H9 (cell line): ENCODE measurements around the gene CCL20. TPM values are rescaled to one million over a fixed set of nuclear protein-coding genes. Genes with fewer than 3 reads are reported as not detected.
"Not testable (repeated sequence)": the region's sequence is repeated elsewhere in the genome, so short reads cannot be mapped to it uniquely, and the experiment has no call there.

ENCODE experiments used
- DNase-seq: peaks from one replicate; pipeline ENCODE4 v3.0.0-alpha.2; 2017
- H2AFZ ChIP-seq: one replicate; pipeline ENCODE4 v1.6.1; 2013; ENCODE audit warnings: mild to moderate bottlenecking, low read length, control low read depth, moderate library complexity
- H2AK5ac ChIP-seq: 2 replicates; pipeline ENCODE4 v1.6.1; 2013; ENCODE audit warnings: low read length, control low read depth, mixed read lengths; ENCODE audit not compliant: insufficient read length
- H2BK120ac ChIP-seq: one replicate; pipeline ENCODE4 v1.6.1; 2013; ENCODE audit warnings: low read depth, mild to moderate bottlenecking, low read length, control low read depth, inconsistent platforms; ENCODE audit not compliant: poor library complexity, severe bottlenecking
- H2BK12ac ChIP-seq: 2 replicates; pipeline ENCODE4 v1.6.1; 2013; ENCODE audit warnings: low read length, control low read depth, mixed read lengths, low read depth; ENCODE audit not compliant: insufficient read length
- H2BK15ac ChIP-seq: 2 replicates; pipeline ENCODE4 v1.6.1; 2013; ENCODE audit warnings: low read depth, low read length, control low read depth
- H2BK20ac ChIP-seq: one replicate; pipeline ENCODE4 v1.6.1; 2013; ENCODE audit warnings: low read depth, mild to moderate bottlenecking, low read length, control low read depth, inconsistent platforms; ENCODE audit not compliant: poor library complexity, severe bottlenecking
- H2BK5ac ChIP-seq: 2 replicates; pipeline ENCODE4 v1.6.1; 2013; ENCODE audit warnings: low read length, control low read depth, mixed read lengths; ENCODE audit not compliant: insufficient read length
- H3K14ac ChIP-seq: 2 replicates; pipeline ENCODE4 v1.6.1; 2013; ENCODE audit warnings: low read length, control low read depth; ENCODE audit not compliant: insufficient read depth
- H3K18ac ChIP-seq: 2 replicates; pipeline ENCODE4 v1.6.1; 2013; ENCODE audit warnings: low read depth, mild to moderate bottlenecking, mixed read lengths, low read length, control low read depth; ENCODE audit not compliant: insufficient read length
- H3K23ac ChIP-seq: 2 replicates; pipeline ENCODE4 v1.6.1; 2013; ENCODE audit warnings: low read length, control low read depth, mixed read lengths, low read depth; ENCODE audit not compliant: insufficient read length
- H3K23me2 ChIP-seq: 2 replicates; pipeline ENCODE4 v1.6.1; 2013; ENCODE audit warnings: low read depth, mild to moderate bottlenecking, mixed read lengths, low read length, control low read depth; ENCODE audit not compliant: insufficient read length, poor library complexity, severe bottlenecking
- H3K27ac ChIP-seq: 2 replicates; pipeline ENCODE4 v1.5.1; 2013; ENCODE audit warnings: low read length, control low read depth, mixed read lengths, low read depth; ENCODE audit not compliant: insufficient read length
- H3K27me3 ChIP-seq: 2 replicates; pipeline ENCODE4 v1.6.1; 2013; ENCODE audit warnings: low read length, control low read depth, inconsistent platforms; ENCODE audit not compliant: insufficient read depth
- H3K4ac ChIP-seq: 2 replicates; pipeline ENCODE4 v1.6.1; 2013; ENCODE audit warnings: low read depth, mild to moderate bottlenecking, control low read depth, inconsistent platforms, low read length, moderate library complexity
- H3K4me1 ChIP-seq: 2 replicates; pipeline ENCODE4 v1.6.1; 2013; ENCODE audit warnings: low read length, control low read depth, inconsistent platforms; ENCODE audit not compliant: insufficient read depth
- H3K4me2 ChIP-seq: 2 replicates; pipeline ENCODE4 v1.6.1; 2013; ENCODE audit warnings: low read length, control low read depth, mixed read lengths; ENCODE audit not compliant: insufficient read length, insufficient read depth
- H3K56ac ChIP-seq: 2 replicates; pipeline ENCODE4 v1.6.1; 2013; ENCODE audit warnings: low read depth, mild to moderate bottlenecking, mixed read lengths, low read length, control low read depth; ENCODE audit not compliant: insufficient read length
- H3K79me1 ChIP-seq: 2 replicates; pipeline ENCODE4 v1.6.1; 2013; ENCODE audit warnings: low read depth, mild to moderate bottlenecking, moderate library complexity, low read length, control low read depth, inconsistent platforms; ENCODE audit not compliant: insufficient read depth, poor library complexity, severe bottlenecking
- H3K79me2 ChIP-seq: 2 replicates; pipeline ENCODE4 v1.6.1; 2013; ENCODE audit warnings: low read length, control low read depth, inconsistent platforms; ENCODE audit not compliant: insufficient read depth
- H3K9ac ChIP-seq: 2 replicates; pipeline ENCODE4 v1.6.1; 2013; ENCODE audit warnings: low read length, control low read depth, mixed read lengths; ENCODE audit not compliant: insufficient read length; ENCODE audit errors: extremely low read depth
- H3K9me3 ChIP-seq: one replicate; pipeline ENCODE4 v1.6.1; 2013; ENCODE audit warnings: low read depth, low read length, inconsistent platforms; ENCODE audit not compliant: control insufficient read depth
- H3T11ph ChIP-seq: one replicate; pipeline ENCODE4 v1.6.1; 2013; ENCODE audit warnings: mild to moderate bottlenecking, low read length, control low read depth, inconsistent platforms
- H4K20me1 ChIP-seq: one replicate; pipeline ENCODE4 v1.6.1; 2013; ENCODE audit not compliant: control insufficient read depth, insufficient read length, insufficient read depth
- H4K5ac ChIP-seq: 2 replicates; pipeline ENCODE4 v1.6.1; 2013; ENCODE audit warnings: low read depth, mild to moderate bottlenecking, mixed read lengths, low read length, control low read depth; ENCODE audit not compliant: insufficient read length
- H4K8ac ChIP-seq: replicated peaks from 2 replicates; pipeline ENCODE4 v1.6.1; 2013; ENCODE audit warnings: low read length, control low read depth, mixed read lengths, low read depth; ENCODE audit not compliant: insufficient read length
- H4K91ac ChIP-seq: 2 replicates; pipeline ENCODE4 v1.6.1; 2013; ENCODE audit warnings: low read depth, mild to moderate bottlenecking, moderate library complexity, mixed read lengths, low read length, control low read depth; ENCODE audit not compliant: insufficient read length
- H3K27ac Mint-ChIP-seq, 3 experiments: 2 replicates in 2 of 3; 3 replicates in 1 of 3; pipeline ENCODE4 v1.8.0; 2020 to 2021; ENCODE audit warnings: mixed read lengths in 3 of 3, mild to moderate bottlenecking in 1 of 3, moderate library complexity in 1 of 3
- H3K27me3 Mint-ChIP-seq: 2 replicates; pipeline ENCODE4 v1.8.0; 2021; ENCODE audit warnings: low read depth, mild to moderate bottlenecking, moderate library complexity, mixed read lengths
- H3K36me3 Mint-ChIP-seq, 3 experiments: 2 replicates in 2 of 3; 3 replicates in 1 of 3; pipeline ENCODE4 v1.8.0; 2020 to 2021; ENCODE audit warnings: low read depth in 3 of 3, mixed read lengths in 3 of 3; ENCODE audit not compliant: insufficient read depth in 1 of 3
- H3K4me1 Mint-ChIP-seq, 2 experiments: 2 replicates each; pipeline ENCODE4 v1.8.0; 2020; ENCODE audit warnings: mixed read lengths in 2 of 2
- H3K4me3 Mint-ChIP-seq, 2 experiments: 2 replicates in 1 of 2; 3 replicates in 1 of 2; pipeline ENCODE4 v1.8.0; 2020 to 2021; ENCODE audit warnings: mild to moderate bottlenecking in 2 of 2, mixed read lengths in 2 of 2, moderate library complexity in 1 of 2
- H3K9me3 Mint-ChIP-seq, 2 experiments: 2 replicates in 1 of 2; 3 replicates in 1 of 2; pipeline ENCODE4 v1.8.0; 2020; ENCODE audit warnings: mild to moderate bottlenecking in 2 of 2, mixed read lengths in 2 of 2, moderate library complexity in 1 of 2
- WGBS: extraction: QIAGEN DNeasy Blood & Tissue Kit; methylation state at CpG from one replicate; pipeline ENCODE4 v1.1.7; 2013; ENCODE audit warnings: missing lambda C conversion rate, low lambda C conversion rate, mixed read lengths; ENCODE audit not compliant: insufficient read length; ENCODE audit errors: extremely low coverage; 5-methylcytosine and 5-hydroxymethylcytosine counted together
- total RNA-seq: library from RNA; stranded (reverse); gene quantifications from 2 replicates; pipeline ENCODE4 v1.2.1, GENCODE V29; 2021
- TF ChIP-seq, protein P1 (sequence below): fragments of 200-600 bp; sonication (generic); conservative IDR thresholded peaks from 3 replicates; pipeline ENCODE4 v1.8.0; 2021; ENCODE audit warnings: antibody characterized with exemption, mild to moderate bottlenecking

Gene CCL20
- total RNA-seq, 1 experiment from 2014 or later, result not detected

DNA sequence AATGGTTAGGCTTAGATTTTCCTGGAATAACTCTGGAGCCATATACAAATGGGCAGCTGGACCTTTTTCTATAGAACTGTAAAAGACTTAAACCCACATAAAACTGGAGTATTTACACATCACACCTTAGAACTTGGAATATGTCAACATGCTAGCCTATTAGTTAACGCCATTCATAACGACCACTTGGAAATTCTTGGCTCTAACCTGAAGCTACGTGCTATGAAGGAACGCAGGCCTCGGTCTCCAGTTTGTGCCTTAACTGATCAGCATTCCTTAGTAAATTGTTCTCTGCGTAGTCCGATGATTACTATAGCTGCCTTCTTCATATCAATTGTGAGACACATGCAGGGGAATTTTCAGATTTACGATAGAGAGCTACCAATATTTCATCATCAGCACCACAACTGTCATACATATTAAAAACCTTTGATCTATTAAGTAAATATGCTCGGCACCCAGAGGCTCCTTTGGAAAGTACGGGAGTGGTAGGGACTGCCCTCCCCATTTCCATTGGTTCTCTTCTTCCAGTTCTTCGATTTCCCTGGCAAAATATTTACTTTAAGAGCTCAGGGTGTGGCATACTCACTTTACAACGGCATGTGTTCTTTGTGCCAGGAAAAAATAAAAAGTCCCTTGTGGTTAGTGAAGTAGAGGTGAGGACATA, 17.5 kb upstream of the CCL20 start:
- no peak overlapping the region for H3K4me2 ChIP-seq
- H3K14ac ChIP-seq, result no peak overlapping the region
- Mint-ChIP-seq H3K36me3 (no peaks in the 10 kb centered on the region), H3K9me3 (no peaks in the 10 kb centered on the region), H3K27ac (no peak overlapping the region), H3K27me3 (no peaks in the 10 kb centered on the region), H3K4me3 (no peak overlapping the region), H3K4me1 (no peaks in the 10 kb centered on the region)
- H3K79me2 ChIP-seq, result no peaks in the 10 kb centered on the region
- H3K9ac ChIP-seq, result no peak overlapping the region
- H2BK12ac ChIP-seq, result no peak overlapping the region
- no peak overlapping the region for H2BK20ac ChIP-seq
- H3K23ac ChIP-seq, result no peak overlapping the region
- DNase-seq, result no peak
- H3K4ac ChIP-seq, result no peak overlapping the region
- H3K79me1 ChIP-seq, result no peaks in the 10 kb centered on the region
- H4K91ac ChIP-seq, result no peak overlapping the region
- H3K56ac ChIP-seq, result no peak overlapping the region
- no peak overlapping the region for H4K8ac ChIP-seq
- H2BK120ac ChIP-seq, result no peak overlapping the region
- no peaks in the 10 kb centered on the region for H3K4me1 ChIP-seq
- no peaks in the 10 kb centered on the region for H4K20me1 ChIP-seq
- no peak overlapping the region for H4K5ac ChIP-seq
- no peak overlapping the region for H3K18ac ChIP-seq
- no peak overlapping the region for H2BK15ac ChIP-seq
- H2AK5ac ChIP-seq, result no peak overlapping the region
- TF ChIP-seq, protein P1, sequence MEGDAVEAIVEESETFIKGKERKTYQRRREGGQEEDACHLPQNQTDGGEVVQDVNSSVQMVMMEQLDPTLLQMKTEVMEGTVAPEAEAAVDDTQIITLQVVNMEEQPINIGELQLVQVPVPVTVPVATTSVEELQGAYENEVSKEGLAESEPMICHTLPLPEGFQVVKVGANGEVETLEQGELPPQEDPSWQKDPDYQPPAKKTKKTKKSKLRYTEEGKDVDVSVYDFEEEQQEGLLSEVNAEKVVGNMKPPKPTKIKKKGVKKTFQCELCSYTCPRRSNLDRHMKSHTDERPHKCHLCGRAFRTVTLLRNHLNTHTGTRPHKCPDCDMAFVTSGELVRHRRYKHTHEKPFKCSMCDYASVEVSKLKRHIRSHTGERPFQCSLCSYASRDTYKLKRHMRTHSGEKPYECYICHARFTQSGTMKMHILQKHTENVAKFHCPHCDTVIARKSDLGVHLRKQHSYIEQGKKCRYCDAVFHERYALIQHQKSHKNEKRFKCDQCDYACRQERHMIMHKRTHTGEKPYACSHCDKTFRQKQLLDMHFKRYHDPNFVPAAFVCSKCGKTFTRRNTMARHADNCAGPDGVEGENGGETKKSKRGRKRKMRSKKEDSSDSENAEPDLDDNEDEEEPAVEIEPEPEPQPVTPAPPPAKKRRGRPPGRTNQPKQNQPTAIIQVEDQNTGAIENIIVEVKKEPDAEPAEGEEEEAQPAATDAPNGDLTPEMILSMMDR, result no peak
- H3K27me3 ChIP-seq, result no peaks in the 10 kb centered on the region
- no CpG with 5 or more reads among the region's 12 CpGs for WGBS
- H2AFZ ChIP-seq, result no peak overlapping the region
- H3T11ph ChIP-seq, result no peak overlapping the region
- H3K9me3 ChIP-seq, result no peaks in the 10 kb centered on the region
- no peak overlapping the region for H3K27ac ChIP-seq
- H3K23me2 ChIP-seq, result no peaks in the 10 kb centered on the region
- no peak overlapping the region for H2BK5ac ChIP-seq

DNA sequence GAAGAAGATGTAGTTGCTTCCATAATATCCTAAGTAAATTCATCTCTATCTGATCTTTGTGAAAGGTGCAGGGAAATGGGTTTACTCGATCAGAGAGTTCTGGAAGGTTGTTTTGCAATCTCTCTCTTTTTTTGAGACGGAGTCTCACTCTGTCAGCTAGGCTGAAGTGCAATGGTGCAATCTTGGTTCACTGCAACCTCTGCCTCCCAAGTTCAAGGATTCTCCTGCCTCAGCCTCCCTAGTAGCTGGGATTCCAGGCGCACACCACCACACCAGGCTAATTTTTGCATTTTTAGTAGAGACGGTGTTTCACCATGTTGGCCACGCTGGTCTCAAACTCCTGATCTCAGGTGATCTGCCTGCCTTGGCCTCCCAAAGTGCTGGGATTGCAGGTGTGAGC, 16.9 kb upstream of the CCL20 start:
- H2BK12ac ChIP-seq, H3K56ac ChIP-seq, H3K9me3 ChIP-seq, H3K14ac ChIP-seq, H3K4ac ChIP-seq, H3K23ac ChIP-seq, H4K20me1 ChIP-seq, H2BK15ac ChIP-seq, H3K4me1 ChIP-seq, H3K79me2 ChIP-seq, H2BK5ac ChIP-seq, H2BK120ac ChIP-seq, H3K4me1 Mint-ChIP-seq, H2AFZ ChIP-seq, H3K9ac ChIP-seq, DNase-seq, H3T11ph ChIP-seq, H4K8ac ChIP-seq, H3K4me3 Mint-ChIP-seq, H2AK5ac ChIP-seq, H3K36me3 Mint-ChIP-seq, H3K27ac ChIP-seq, H3K79me1 ChIP-seq, H3K27ac Mint-ChIP-seq, H3K27me3 ChIP-seq, H3K23me2 ChIP-seq, H3K9me3 Mint-ChIP-seq, H2BK20ac ChIP-seq, H4K91ac ChIP-seq, H3K4me2 ChIP-seq, H3K27me3 Mint-ChIP-seq, H3K18ac ChIP-seq, H4K5ac ChIP-seq: not testable (repeated sequence)
- WGBS, result no CpG with 5 or more reads among the region's 5 CpGs
